NCI-H524 (cell line): ENCODE data around the gene C1orf232.

Experiments used
- DNase-seq, 2 experiments: peaks; one replicate each; lab custom pipeline; 2025; lab: John Stamatoyannopoulos, UW

C1orf232 gene

DNA sequence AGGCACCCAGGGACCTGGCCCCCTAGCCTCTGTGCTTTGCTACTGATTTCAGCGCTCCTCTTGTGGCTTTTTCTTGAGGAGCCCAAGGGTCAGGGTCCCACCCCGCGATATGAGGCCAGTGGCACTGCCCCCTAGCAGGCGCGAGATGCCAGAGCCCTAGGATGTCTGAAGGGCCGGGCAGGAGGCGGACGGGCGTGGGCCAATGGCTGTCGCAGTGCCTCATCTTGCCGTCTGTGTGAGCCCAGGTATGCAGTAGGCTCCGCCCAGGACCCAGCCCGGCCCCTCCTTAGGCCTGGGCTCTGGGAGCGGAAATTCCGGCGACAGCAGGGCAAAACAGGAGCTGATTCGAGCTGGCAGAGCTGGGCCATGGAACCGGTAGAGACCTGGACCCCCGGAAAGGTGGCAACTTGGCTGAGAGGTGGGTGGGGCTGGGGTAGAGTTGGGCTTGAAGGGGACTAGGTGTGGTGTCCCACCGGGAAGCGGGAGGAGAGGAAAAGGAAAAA, 8.5 kb upstream of the C1orf232 start, which contains the start of gene CNKSR1:
CNKSR1 (plus strand) TSS at position 310 of the 503 bp plus-strand sequence; CDS start at position 367, 57 bp downstream.
- no peak for DNase-seq

DNA sequence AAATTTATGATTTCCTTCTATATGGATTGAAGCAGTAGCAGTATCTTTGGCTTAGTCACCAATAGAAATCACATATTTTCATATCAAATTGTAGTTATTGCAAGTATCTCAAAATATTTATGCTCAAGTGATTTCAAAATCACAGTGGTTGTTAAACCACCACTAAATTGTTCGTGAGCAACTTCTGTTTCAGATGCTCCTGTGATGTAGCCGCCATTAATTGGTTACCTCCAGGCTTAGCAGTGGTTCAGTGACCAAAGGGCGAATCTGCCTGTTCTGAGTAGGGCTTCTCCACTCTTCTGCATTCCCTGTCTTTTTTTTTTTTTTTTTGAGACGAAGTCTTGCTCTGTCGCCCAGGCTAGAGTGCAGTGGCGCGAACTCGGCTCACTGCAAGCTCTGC, 6.6 kb upstream of the C1orf232 start:
- DNase-seq: no peak

DNA sequence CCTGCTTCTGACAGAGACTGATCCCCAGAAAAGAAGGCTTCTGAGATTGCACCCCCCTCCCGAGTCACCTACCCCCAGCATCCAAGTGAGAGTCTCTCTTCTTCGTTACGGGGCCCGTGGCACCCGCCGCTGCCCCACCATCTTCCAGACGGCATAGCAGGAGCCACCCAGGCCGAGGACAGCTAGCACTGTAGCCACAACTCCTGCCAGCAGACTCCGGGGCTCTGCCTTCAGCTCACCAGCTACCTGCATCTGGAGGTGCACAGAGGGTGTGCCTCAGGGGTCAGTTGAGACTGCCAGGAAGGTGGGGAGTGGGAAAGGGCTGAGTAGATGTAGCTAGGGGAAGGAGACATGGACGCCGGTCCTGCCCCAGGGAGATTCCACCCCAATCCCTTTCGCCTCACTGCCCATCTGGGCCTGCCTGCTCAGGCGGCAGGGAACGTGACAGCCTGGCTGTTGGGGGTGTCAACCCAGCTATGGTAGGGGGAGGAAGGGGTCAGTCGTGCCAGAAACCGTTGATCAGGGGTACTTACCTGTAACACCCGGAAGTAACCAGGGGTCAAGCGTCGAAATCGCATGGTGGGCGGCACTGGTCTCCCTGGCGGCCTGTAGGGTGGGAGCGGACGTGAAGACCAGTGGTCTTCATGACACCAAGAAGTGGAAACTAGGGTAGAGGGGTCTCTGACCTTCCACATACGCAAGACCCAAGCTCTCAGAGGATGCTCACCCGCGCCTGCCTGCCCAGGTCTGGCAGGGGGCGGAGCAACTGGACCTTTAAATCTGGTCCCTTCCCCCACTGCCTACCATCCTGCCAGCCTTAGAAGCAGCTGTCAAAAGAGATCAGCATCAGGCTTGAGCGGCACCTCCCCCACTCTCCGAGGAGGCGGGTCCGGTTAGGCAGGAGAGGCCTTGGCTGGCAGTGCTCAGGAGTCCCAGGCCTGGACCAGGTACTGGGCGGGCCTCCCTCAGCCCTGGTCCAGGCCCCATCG, 2.6 kb upstream of the C1orf232 start, which contains the start of gene ZNF593OS:
ZNF593OS (minus strand) TSS at position 749 of the 989 bp plus-strand sequence; CDS start at position 578, 171 bp downstream.
- no peak for DNase-seq

DNA sequence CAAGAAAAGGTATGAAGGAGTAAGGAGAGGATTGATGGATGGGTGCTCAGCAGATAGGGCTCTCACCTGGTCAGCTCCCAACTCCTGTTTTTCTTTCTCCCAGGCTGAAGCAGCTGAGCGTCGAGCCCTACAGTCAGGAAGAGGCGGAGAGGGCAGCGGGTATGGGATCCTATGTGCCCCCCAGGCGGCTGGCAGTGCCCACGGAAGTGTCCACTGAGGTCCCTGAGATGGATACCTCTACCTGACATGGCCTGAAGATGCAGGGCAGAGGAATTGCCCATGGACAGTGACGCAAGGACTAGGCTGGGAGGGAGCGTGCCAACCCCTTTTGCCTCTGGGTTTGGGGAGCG, 1.7 kb upstream of the C1orf232 start:
- DNase-seq: no peak

DNA sequence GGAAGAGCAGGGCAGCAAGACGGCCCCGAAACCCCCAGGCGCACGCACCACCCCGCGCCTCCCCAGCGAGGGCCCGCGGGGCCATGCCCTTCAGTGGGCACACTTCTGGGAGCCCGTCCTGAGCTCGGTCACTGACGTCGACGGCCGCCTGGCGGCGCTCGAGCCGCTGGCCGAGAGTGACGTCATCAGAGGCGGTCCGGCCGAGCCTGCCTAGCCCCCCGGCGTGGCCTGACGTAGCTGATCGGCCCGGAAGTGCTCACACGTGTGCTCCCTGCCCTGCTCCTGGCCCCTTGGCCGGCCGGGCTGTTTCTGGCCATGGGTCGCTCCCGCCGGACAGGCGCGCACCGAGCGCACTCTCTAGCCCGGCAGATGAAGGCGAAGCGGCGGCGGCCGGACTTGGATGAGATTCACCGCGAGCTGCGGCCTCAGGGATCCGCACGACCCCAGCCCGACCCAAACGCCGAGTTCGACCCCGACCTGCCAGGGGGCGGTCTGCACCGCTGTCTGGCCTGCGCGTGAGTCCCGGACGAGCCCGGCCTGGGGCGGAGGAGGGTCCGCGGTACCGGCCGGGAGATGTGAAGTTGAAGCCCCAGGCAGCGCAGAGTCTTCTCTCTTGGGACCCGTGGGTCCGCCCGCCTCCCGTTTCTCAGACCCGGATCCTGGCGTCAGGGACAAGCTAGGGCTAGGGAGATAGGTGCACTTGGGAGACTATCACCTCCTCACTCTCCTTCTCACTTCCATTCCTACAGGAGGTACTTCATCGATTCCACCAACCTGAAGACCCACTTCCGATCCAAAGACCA, 1.1 kb upstream of the C1orf232 start, which contains the start of gene ZNF593:
ZNF593 (plus strand) TSS at position 240 of the 803 bp plus-strand sequence; CDS start at position 316, 76 bp downstream.
- peak; percentile 46 to 85 for DNase-seq

DNA sequence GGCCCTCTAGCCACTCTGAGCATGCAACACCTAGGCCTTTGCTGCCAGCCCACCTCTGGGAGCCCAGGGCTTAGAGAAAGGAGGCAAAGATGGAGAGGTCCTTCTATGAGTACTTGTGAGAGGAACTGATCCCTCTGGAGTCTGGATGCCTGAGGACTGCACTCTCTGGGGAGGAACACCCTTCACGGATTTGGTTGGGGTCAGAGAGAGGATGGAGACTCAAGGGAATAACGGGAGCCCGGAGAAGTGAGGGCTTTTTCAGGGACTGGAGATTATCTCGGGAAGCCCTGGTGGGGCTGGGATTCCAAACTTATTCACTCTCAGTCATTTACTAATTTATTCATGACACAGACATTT, 413 bp upstream of the C1orf232 start:
- DNase-seq: no peak

DNA sequence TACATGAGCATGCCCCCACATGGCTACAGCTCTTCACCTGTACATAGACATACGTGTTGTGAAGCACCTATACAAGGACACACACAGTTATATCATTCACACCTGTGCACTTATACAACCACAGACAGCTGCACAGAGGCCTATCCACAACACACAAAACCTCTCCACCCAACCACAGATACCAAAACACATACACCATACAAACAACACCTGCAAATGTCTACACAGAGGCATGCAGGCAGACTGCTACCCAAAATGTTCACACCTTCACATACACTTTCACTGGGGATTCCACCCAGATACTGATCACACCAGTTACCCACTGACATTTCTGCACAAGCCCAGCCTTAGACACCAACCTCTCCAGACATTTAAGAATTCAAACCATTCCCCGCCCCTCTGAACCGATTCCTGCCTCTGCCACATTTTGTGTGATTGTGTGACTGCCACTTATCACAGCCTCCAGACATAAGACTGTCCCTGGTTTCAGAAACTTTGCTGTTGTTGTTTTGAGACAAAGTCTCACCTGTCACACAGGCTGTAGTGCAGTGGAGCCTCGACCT, 2.0 kb downstream of the C1orf232 start:
- no peak for DNase-seq

DNA sequence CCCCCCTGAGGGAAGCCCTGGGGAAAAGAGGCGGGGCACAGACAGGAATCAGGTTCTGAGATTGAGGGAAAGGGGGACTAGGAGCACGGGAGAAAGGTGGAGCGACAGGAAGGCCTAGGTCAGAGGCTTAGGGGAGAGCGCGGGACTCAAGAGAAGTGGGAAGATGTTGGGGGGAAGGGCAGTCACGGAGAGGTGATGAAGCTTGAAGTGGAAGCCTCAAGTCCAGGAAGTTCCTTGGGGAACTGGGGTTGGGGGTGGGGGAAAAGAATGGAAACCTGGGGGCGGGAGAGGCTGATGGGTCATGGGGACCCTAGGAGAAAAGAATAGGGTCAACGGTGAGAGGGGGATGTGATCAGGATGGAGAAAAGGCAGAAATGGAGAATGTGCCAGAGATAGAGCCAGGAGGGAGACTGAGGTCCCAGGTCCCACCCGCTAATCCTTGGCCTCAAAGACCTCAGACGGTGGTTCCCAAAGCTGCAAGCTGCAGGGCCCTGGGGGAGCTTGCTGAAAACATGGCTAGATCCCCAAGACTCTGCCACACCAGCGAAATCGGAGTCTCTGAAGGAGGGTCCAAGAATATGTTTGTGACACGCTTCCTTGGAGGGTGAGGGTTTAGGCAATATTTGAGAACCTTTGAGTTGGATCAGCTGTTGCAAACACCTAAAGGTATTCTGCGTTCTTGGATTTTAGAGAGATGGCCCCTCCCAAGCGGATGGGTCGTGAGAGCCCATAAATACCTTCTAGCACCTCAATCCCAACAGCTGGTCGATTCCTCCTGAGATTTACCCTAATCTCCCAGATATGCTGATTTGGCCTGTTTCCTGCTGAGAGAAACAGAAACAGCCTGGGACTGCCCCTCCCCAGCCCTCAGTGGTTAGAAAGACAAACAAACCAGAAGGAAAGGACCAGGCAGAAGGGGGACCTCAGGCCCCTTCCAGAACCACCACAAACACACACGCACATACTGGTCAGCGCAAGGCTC, 3.6 kb downstream of the C1orf232 start:
- DNase-seq: peak; percentile 20 to 77

DNA sequence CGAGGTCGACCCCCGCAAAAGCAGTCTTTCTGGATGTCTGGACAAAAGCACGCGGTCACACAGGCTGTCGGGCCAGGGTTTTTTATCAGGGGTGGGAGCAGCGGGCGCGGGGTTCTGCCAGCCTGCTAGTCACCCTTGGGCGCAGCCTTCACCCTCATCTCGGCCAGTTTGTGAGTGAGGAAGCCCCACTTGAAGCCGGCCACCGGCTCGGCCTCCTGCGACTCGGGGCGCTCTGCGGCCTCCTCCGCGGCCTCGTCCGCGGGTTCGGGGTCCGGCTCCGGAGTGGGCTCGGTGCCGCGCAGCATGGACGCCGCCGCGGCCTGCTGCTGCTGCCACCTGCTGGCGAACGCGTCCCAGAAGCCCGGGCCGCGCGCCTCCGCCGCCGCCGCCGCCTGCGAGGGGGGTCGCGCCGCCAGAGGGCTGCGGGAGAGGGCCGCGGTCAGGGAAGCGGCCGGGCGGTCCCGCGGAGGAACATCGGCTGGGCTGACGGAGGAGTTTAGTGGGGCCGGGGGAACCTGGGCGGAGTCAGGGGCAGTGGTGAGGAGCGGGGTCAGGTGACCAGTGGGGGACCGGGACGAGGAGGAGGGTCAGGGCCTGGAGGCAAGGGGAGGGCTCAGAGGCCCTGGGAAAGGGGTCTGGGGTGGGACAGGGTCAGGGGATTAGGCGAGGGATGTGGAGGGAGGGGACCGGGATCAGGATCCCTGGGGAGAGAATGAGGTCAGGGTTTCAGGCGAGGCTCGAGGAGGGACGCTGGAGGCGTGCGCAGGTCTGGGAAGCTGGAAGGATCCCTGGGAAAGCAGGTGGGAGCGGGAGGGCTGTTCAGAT, 4.5 kb downstream of the C1orf232 start:
- no peak for DNase-seq

DNA sequence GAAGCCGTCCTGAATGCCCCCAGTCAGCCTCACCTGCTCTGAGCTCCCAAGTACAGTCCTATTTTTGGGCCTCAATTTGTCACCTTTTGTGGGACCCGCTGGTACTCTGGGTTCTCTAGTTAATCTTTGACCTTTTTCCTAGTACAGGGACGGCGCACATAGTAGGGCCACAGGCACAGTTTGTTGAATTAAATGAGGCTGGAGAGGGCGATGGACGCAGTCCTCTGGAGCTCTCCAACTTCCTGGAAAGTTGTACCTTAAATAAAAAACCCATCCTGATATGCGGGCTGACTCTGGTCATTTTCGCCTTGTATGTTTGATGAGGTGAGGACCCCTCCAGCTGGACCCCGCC, 5.1 kb downstream of the C1orf232 start:
- DNase-seq: no peak

DNA sequence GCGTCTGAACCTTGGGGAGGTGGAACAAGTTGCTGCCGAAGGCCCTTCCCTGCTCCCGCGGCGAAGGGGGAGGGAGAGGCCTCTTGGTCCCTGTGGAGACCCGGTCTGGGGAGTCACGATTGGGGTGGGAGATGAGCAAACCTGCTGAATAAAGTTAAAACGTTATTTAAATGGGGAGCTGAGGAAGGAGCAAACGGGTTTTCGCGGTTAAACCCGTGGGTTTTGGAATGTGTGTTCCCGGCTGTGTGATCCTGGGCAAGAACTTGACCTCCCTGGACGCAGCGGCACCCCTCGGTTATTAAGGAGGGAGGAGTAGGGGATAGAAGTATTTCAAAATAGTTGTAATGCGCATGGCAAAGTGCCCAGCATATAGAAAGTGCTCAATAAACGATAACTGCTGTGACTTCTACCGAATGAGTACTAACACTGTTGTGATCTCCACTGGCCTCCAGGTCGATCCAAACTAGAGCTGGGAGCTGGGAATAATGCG, 6.5 kb downstream of the C1orf232 start:
- DNase-seq: no peak

DNA sequence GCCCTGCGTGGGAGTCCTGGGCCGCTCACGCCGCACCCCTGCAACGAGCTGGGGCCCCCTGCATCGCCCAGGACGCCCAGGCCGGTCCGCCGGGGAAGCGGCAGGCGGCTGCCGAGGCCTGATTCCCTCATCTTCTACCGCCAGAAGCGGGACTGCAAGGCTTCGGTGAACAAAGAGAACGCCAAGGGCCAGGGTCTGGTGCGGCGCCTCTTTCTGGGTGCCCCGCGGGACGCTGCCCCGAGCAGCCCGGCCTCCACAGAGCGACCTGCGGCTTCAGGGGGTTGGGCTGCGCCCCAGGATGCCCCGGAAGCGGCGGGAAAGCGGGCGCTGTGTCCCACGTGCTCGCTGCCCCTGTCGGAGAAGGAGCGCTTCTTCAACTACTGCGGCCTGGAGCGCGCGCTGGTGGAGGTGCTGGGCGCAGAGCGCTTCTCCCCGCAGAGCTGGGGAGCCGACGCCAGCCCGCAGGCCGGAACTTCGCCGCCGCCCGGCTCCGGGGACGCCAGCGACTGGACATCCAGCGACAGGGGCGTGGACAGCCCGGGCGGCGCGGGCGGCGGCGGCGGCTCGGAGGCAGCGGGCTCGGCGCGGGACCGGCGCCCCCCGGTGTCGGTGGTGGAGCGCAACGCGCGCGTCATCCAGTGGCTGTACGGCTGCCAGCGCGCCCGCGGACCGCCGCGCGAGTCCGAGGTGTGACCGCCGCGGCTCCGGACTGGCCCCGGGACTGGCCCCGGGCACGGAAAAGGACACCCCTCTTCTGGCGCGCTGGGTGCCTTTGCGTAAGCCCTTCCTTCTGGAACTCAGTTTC, 7.1 kb downstream of the C1orf232 start:
- DNase-seq: peak in 1 of 2 experiments; percentile 59

DNA sequence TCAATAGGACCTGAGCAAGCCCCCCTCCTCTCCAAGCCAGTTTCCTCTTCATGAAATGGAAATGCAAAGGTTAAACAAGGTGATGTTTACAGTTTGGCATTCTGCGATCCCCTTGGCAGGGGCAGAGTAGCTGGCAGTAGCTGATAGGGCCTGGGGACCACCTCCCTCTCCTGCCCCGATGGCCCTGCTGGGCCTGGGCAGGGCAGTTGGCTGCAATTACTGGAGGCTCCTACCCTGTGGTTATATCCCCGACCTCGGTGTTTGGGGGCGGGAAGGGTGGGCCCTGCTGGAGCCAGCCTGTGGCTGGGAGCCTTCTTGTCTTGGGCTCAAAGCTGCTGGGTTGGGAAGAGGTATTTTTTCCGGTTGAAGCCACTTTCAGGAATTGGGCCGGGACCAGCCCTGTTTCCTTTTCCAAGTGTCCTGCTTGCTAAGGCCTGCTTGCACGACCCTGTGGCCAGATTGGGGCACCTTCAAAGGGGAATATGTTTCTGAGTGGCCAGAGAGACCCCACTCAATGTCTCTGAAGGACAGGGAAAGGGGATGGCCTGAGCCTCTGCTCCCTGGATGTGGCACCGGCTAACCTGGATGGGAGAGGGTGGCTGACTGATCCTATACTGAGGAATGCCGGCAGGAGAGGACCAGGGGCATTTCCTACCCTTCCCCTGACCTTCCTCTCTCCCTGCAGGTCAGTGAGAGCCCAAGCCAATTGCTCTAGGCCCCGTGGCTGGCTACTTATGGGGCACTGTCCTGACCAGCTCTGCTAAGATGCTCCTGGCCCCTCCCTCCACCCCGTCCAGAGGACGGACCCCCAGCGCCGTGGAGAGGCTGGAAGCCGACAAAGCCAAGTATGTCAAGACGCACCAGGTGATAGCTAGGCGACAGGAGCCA, 8.0 kb downstream of the C1orf232 start:
- DNase-seq: no peak

DNA sequence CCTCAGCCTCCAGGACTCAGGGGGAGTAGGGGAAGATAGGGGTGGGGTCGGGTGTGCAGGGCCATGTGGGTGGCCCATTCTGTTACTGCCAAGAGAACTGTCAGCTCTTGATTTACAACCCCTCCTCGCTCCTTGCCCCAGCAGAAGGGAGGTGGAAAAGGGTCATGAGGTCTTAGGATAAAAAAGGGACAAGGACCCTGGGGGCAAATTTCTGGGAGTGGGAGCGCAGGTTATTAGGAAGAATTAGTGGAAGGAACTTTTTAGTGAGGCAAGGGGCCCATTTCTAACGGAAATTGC, 9.1 kb downstream of the C1orf232 start:
- no peak for DNase-seq

DNA sequence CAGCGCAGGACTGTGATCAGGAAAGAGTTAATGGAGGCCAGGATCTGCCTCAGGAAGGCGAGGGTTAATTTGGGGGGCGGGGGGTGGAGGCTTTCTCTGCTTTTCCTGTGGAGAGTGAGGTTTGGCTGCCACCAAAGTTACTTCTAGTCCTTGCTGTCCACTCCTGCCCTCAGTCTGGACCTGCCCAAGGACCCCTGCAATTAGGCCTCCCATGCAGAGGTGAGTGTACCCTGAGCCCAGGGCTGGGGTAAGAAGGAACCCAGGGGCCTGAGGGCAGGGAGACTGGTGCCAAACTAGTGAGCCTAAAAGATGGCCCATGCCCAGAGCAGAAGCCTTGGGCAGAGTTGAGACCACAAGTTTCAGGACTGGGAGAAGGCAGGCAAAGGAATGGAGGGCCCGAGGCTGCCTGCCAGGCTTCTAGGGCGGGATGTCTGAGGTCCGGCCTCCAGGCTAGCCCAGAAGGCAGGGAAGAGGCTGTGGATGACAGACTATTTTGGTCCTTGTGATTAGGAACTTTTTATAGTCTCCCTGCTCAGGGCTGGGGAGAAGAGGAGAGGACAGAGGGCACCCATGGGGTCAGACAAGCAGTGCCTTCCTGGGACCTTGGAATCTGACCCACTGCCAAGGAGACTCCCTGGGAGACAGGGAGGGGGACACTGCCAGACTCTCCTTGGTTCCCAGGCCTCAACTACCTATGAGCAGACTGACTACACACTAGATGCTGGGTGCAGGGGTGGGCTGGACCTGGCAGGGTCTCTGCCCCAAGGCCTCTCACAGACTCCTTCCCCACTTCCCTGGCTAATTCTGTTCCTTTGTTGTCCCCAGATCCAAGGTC, 9.6 kb downstream of the C1orf232 start, which contains the start of gene FAM110D:
FAM110D (plus strand) TSS at position 172 of the 835 bp plus-strand sequence. CDS start 2,213 bp downstream, outside the sequence.
- DNase-seq: no peak

DNA sequence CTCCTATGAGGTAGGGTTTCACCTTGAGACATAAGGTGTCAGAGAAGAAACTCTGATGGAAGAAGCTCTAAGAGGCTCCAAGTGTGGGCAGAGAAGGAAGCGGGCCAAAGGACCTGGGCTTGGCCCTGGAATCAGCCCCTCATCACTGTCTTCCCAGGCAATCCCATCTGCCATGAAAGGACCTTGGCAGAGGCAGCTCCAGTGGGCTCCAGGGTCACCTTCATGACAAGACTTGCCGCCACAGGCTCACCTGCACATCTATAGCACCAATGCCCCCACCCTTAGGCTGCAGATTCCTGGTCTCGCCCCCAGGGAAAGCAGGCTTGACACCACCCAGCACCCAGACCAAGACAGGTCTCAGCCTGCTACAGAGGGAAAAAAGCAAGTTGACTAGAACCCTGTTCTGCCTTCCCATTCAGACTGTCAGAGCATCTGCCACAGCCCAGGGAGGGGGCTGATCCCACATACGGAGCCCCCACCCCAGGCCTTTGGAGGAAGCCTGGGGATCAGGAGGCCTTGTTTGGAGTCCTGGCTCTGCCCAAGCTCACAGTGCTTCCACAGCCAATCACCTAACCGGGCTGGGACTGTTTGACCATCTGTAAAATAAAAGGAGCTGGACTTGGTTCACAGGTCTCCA, 10.4 kb downstream of the C1orf232 start:
- DNase-seq: no peak
